22Rv1 (cell line): ENCODE results near the gene TRPM3.

Source experiments
- ZFX ChIP-seq: fragments of 450-650 bp; IDR thresholded peaks from 2 replicates; pipeline ENCODE4 v1.6.1; 2017; ENCODE audit warnings: antibody characterized with exemption, borderline replicate concordance
- TF ChIP-seq, protein P1 (sequence below): fragments of 450-650 bp; IDR thresholded peaks from 2 replicates; pipeline ENCODE4 v1.5.1; 2017; ENCODE audit warnings: mild to moderate bottlenecking

GRCh38 chr9:70601000-70601951, 520.1 kb downstream of the TRPM3 start:
- TF ChIP-seq, protein P1, sequence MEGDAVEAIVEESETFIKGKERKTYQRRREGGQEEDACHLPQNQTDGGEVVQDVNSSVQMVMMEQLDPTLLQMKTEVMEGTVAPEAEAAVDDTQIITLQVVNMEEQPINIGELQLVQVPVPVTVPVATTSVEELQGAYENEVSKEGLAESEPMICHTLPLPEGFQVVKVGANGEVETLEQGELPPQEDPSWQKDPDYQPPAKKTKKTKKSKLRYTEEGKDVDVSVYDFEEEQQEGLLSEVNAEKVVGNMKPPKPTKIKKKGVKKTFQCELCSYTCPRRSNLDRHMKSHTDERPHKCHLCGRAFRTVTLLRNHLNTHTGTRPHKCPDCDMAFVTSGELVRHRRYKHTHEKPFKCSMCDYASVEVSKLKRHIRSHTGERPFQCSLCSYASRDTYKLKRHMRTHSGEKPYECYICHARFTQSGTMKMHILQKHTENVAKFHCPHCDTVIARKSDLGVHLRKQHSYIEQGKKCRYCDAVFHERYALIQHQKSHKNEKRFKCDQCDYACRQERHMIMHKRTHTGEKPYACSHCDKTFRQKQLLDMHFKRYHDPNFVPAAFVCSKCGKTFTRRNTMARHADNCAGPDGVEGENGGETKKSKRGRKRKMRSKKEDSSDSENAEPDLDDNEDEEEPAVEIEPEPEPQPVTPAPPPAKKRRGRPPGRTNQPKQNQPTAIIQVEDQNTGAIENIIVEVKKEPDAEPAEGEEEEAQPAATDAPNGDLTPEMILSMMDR = no peak
- no peak for TF ChIP-seq ZFX
